ENCODE measurements around the gene SLC22A8.
"Not testable (repeated sequence)": the region's sequence is repeated elsewhere in the genome, so short reads cannot be mapped to it uniquely, and the experiment has no call there.

Gene SLC22A8

DNA sequence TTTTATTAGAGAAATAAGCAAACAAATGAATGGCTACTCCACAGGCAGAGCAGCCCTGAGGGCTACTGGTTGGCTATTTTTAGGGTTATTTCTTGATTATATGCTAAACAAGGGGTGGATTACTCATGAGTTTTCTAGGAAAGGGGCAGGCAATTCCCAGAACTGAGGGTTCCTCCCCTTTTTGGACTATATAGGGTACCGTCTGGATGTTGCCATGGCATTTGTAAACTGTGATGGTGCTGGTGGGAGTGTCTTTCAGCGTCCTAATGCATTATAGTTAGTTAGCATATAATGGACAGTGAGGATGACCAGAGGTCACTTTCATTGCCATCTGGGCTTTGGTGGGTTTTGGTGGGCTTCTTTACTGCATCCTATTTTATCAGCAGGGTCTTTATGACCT lies 50.1 kb downstream of the SLC22A8 start:
- Histone ChIP-seq H3K4me3 (no peak overlapping the region), H3K9ac (no peak overlapping the region), H3K36me3 (no peaks in the 10 kb centered on the region), H3K4me2 (no peak overlapping the region), H3K27me3 (no peaks in the 10 kb centered on the region), H3K9me3 (no peaks in the 10 kb centered on the region), H3K4me1 (no peaks in the 10 kb centered on the region), H4K20me1 (no peaks in the 10 kb centered on the region), H3K27ac (no peak overlapping the region)
- no peak for TF ChIP-seq Cebpa-rat (IDR thresholded peaks at IDR 0.05)

DNA sequence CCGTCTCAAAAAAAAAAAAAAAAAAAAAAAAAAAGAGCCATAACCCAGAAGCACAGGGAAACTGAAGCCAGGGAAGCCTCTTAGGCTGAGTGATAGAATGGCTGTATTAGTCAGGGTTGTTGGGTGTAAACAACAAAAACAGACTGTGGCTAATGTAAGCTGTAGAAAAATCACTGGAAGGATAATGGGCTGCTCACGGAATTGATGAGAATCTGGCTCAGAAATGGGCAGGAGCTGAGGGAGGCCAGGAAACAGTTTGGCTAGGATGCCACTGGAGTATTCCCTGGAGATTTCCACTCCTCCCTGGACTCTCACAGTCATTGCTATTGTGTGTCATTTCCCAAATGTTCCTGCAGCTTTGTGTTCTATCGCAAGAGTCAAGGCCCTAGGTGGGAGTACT lies 53.2 kb downstream of the SLC22A8 start:
- TF ChIP-seq Cebpa-rat (IDR thresholded peaks at IDR 0.05): no peak
- Histone ChIP-seq H4K20me1 (no peaks in the 10 kb centered on the region), H3K4me3 (no peak overlapping the region), H3K27ac (no peak overlapping the region), H3K9ac (no peak overlapping the region), H3K27me3 (no peaks in the 10 kb centered on the region), H3K9me3 (no peaks in the 10 kb centered on the region), H3K4me1 (peaks cover 15% of the 10 kb centered on the region), H3K36me3 (no peaks in the 10 kb centered on the region), H3K4me2 (no peak overlapping the region)

DNA sequence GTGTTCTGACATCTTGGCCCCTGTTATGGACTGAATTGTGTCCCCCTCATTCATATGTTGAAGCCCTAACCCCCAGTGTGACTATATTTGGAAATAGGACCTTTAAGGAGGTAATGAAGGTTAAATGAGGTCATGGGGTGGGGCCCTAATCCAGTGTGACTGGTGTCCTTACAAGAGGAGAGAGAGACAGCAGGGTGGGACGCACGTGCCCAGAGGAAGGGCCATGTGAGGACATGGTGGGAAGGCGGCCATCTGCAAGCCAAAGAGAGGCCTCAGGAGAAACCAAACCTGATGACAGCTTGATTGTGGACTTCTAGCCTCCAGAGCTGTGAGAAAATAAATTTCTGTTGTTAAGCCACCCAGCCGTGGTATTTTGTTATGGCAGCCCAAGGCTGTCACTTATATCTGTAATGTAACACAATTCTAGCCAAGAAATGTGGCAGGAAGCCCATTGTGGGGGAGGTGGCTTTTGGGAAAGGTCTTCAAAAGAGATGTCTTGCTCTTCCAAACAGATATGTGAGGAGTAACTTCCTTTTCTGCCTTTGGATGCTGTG lies 54.5 kb downstream of the SLC22A8 start:
- no peak for TF ChIP-seq Cebpa-rat (IDR thresholded peaks at IDR 0.05)
- no peaks in the 10 kb centered on the region for H3K27me3 ChIP-seq
- H3K36me3 ChIP-seq: no peaks in the 10 kb centered on the region
- H3K9ac ChIP-seq: no peak overlapping the region
- H3K4me1 ChIP-seq: peaks cover 15% of the 10 kb centered on the region
- H4K20me1 ChIP-seq: no peaks in the 10 kb centered on the region
- no peak overlapping the region for H3K4me2 ChIP-seq
- H3K9me3 ChIP-seq: no peaks in the 10 kb centered on the region
- H3K4me3 ChIP-seq: no peak overlapping the region
- H3K27ac ChIP-seq: no peak overlapping the region

DNA sequence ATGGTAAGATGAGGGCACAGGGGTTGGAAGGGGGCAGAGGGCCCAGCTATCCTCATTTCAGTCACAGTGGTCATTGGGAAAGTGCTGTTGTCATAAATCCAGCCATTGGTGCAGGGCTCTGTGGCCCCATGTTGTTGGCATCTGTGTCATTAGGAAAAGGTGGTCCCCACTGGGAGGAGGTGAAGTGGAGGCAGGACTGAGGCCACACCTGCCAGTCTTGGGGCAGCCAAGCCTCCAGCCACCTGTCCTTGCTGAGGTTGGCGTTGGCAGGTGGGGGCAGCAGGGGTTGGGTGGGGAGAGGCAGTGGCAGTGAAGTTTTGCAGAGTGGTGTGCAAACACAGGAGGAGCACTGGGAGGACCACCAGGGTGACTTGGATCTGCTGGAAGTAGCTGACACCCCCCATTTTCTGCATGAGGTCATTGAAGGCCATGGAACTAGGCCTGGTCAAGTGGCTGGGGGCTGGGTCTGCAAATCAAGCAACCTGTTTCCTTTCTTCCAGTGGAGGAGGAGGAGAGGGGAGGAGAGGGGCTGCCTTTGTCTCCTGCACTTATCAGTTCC lies 56.1 kb downstream of the SLC22A8 start:
- H3K27me3 ChIP-seq: no peaks in the 10 kb centered on the region
- no peaks in the 10 kb centered on the region for H4K20me1 ChIP-seq
- H3K9me3 ChIP-seq: no peaks in the 10 kb centered on the region
- peak overlapping the region; percentile 63 for H3K4me2 ChIP-seq
- no peak for TF ChIP-seq Cebpa-rat (IDR thresholded peaks at IDR 0.05)
- H3K27ac ChIP-seq: no peak overlapping the region
- H3K9ac ChIP-seq: no peak overlapping the region
- H3K36me3 ChIP-seq: no peaks in the 10 kb centered on the region
- peaks cover 15% of the 10 kb centered on the region for H3K4me1 ChIP-seq
- H3K4me3 ChIP-seq: no peak overlapping the region

DNA sequence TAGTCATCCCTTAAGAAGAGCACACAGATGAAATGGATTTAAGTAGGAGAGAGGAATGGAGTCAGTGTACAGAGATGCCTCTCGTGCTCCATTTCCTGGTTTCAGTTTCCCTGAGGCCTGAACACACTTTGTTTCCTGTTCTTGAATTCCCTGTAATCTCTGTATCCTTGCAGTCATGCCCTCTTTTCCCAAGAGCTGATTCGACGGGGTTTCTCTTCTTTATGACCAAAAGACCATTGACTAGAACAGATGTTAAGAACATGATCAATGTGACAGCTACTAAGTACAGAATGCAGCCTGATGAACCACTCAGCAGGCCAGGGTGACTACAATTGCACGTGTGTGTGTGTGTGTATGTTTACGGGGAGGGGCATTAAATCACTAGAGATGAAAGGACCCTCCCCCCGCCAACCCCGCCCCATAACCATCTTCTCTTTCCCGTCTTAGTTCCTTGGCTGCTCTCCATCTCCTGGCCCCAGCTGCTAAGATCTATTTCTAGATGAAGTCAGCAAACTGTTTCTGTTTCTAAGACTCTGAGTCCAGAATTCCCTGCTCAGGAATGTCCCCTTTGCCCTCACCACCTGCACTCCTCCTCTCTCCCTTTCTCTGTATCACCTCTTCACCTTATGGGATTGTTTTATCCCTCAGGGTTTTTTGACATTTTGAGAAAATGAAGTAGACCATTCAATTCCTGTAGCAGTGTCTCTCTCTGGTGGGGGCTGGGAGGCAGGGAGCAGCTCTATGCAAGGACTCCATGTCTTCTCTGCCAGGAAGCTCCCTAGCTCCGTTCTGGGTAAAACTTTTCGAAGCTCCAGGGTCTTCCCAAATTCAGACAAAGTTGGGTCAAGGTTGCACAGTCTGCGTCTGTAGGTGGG lies 56.9 kb downstream of the SLC22A8 start:
- Histone ChIP-seq H3K27me3 (no peaks in the 10 kb centered on the region), H3K4me3 (no peak overlapping the region), H3K36me3 (no peaks in the 10 kb centered on the region), H3K27ac (no peak overlapping the region), H3K9me3 (no peaks in the 10 kb centered on the region), H3K4me2 (peak overlapping the region; percentile 63), H4K20me1 (no peaks in the 10 kb centered on the region), H3K9ac (no peak overlapping the region), H3K4me1 (peaks cover 15% of the 10 kb centered on the region)
- no peak for TF ChIP-seq Cebpa-rat (IDR thresholded peaks at IDR 0.05)

DNA sequence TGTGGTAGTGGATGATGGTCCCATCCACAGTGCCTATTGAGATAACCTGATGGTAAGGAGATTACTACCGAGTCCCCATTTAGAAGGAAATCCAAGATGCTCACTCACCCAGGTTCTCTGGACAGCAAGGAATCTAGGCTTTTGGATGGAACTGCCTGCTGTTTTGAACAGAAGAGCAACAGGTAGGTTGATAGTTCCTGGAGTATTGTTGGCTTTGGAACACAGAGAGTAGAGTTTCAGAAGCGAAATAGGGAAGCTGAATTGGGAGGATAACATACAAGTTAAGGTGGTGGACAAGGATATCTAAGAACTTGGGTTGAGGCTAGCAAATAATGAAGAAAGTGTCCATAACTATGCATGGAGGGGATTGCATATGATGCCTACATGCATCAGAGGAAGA lies 58.5 kb downstream of the SLC22A8 start:
- H3K36me3 ChIP-seq: no peaks in the 10 kb centered on the region
- no peak for TF ChIP-seq Cebpa-rat (IDR thresholded peaks at IDR 0.05)

DNA sequence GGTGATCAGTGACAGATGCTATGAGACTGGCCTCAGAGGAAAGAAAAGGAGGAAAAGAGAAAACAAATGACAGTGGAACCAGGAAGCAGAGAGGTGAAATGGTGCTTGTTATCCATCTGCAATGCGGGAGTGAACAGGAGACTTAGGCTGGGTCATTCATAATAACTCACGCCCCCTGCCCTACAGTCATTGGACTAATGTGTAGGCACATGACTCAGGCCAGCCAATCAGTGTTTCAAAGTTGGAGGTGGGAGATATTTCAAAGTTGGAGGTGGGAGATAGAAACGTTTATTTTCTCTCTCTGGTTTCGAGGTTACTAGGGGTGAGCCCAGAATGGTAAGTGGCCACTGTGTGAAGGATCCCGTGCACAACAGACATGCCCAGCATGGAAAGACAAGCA lies 61.2 kb downstream of the SLC22A8 start:
- no peak overlapping the region for H3K4me2 ChIP-seq
- no peak overlapping the region for H3K27ac ChIP-seq
- H3K4me1 ChIP-seq: peaks cover 15% of the 10 kb centered on the region
- no peak overlapping the region for H3K4me3 ChIP-seq
- H3K27me3 ChIP-seq: no peaks in the 10 kb centered on the region
- no peaks in the 10 kb centered on the region for H4K20me1 ChIP-seq
- no peaks in the 10 kb centered on the region for H3K9me3 ChIP-seq
- no peak overlapping the region for H3K9ac ChIP-seq
- no peak for TF ChIP-seq Cebpa-rat (IDR thresholded peaks at IDR 0.05)
- no peaks in the 10 kb centered on the region for H3K36me3 ChIP-seq

More for the DNA sequence above, 58.5 kb downstream of the SLC22A8 start:
- Histone ChIP-seq H3K4me3 (no peak overlapping the region), H3K9me3 (no peaks in the 10 kb centered on the region), H3K4me1 (peaks cover 15% of the 10 kb centered on the region), H4K20me1 (no peaks in the 10 kb centered on the region), H3K9ac (no peak overlapping the region), H3K27ac (no peak overlapping the region), H3K4me2 (no peak overlapping the region), H3K27me3 (no peaks in the 10 kb centered on the region)

DNA sequence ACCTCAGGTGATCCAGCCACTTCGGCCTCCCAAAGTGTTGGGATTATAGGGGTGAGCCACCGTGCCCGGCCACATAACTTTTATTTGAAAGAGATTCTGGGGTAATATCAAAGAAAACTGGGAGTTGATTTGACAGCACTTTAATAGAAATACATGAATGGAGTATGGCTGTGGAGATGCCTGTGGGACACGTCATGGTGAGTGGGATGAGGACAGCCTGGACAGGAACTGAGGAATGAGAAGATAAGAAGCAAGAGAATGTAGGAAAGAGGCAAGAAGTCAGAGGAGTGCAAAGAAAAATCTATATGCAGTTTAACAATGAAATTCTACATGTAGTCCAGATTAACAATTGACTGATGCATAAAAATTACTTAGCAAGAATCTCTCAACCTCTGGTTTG lies 61.8 kb downstream of the SLC22A8 start:
- Histone ChIP-seq H3K9me3 (no peaks in the 10 kb centered on the region), H3K27ac (no peak overlapping the region), H3K4me1 (peaks cover 8% of the 10 kb centered on the region), H3K9ac (no peak overlapping the region), H3K4me3 (no peak overlapping the region), H3K4me2 (no peak overlapping the region), H3K27me3 (no peaks in the 10 kb centered on the region), H4K20me1 (no peaks in the 10 kb centered on the region), H3K36me3 (no peaks in the 10 kb centered on the region)
- no peak for TF ChIP-seq Cebpa-rat (IDR thresholded peaks at IDR 0.05)

DNA sequence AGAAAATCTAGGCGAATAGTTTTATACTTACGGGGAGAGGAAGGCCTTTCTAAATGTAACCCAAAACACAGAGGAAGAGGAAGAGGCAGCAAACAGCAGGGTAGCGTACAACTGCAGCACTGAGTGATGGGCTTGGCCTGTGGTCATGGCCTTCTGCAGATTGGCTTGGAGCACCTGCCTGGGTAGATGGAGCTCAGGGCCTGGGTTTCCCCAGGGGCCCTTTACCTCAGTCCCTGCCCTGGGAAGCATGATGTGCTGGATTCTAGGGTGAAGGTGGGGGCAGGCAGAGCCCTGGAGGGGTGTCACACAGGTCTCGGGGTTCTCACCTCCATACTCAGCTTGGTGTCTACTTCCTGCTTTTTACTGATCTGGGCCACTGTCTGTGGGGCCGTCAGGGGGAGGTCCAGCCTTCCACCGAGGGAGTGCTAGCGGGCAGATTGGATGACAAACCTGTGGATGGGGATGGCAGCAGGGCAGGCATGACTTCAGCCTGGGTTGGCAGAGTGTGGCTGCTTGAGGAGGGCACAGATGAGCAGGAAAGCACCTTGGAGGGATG lies 66.8 kb downstream of the SLC22A8 start:
- Histone ChIP-seq H3K4me2 (no peak overlapping the region), H3K27ac (no peak overlapping the region), H3K4me1 (no peaks in the 10 kb centered on the region), H3K9me3 (no peaks in the 10 kb centered on the region), H4K20me1 (no peaks in the 10 kb centered on the region), H3K36me3 (no peaks in the 10 kb centered on the region), H3K4me3 (no peak overlapping the region), H3K9ac (no peak overlapping the region), H3K27me3 (no peaks in the 10 kb centered on the region)
- TF ChIP-seq Cebpa-rat (IDR thresholded peaks at IDR 0.05): no peak

DNA sequence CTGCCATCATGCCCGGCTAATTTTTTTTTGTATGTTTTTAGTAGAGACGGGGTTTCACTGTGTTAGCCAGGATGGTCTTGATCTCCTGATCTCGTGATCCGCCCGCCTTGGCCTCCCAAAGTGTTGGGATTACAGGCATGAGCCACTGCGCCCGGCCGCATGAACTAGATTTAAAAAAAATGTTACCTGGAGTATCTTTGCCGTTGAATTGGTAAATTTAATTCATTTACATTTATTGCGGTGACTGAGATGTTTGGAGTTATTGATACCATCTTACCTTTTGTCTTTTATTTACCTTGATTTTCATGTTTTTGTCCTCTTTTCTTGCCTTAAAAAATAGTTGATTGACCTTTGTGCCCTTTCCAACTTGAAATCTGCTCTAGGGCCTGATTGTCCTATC lies 70.1 kb downstream of the SLC22A8 start:
- H3K9me3 ChIP-seq, H4K20me1 ChIP-seq, H3K4me3 ChIP-seq, H3K4me1 ChIP-seq, H3K27ac ChIP-seq, H3K36me3 ChIP-seq, H3K27me3 ChIP-seq, H3K4me2 ChIP-seq, H3K9ac ChIP-seq: not testable (repeated sequence)
